GM18526 (cell line): ENCODE data around the gene ANKRD13C.

ENCODE experiments used
- POLR2A ChIP-seq: IDR thresholded peaks from 3 replicates; pipeline ENCODE4 v1.6.1; 2011; ENCODE audit not compliant: insufficient read length; ENCODE audit errors: extremely low read depth

The ANKRD13C gene

GRCh38 chr1:70315782-70316181, 38.7 kb downstream of the ANKRD13C start:
- TF ChIP-seq POLR2A = no peak

DNA sequence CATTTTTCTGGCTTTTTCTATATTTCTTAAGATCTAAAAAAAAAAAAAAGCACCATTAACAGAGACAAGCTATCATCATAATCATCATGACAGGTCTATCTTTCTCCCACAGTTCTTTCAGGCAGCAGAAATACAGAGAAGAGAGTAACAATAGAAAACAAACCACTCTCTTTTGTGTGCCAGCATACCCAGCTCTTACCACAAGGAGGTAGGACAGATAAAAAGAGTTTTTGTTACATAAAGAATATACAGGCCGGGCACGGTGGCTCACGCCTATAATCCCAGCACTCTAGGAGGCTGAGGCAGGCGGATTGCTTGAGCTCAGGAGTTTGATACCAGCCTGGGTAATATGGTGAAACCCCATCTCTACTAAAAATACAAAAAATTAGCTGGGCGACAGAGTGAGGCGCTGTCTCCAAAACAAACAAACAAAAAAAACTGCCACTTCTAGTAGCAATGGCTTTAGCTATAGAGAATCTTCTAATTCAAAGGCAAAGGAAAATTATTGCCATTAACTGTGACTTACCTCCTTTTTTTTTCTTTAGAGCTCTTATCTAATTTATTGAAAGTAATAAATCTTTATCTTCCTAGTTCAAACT, 39.7 kb downstream of the ANKRD13C start:
- no peak for TF ChIP-seq POLR2A

- TF ChIP-seq POLR2A = no peak
These were observed 43.2 kb downstream of the ANKRD13C start for GRCh38 chr1:70311369-70311768.

- TF ChIP-seq POLR2A = no peak
These were observed 55.0 kb downstream of the ANKRD13C start for GRCh38 chr1:70299472-70299871.

- no peak for TF ChIP-seq POLR2A
These were observed 58.8 kb downstream of the ANKRD13C start for GRCh38 chr1:70295749-70296148.

GRCh38 chr1:70293186-70293843, 61.2 kb downstream of the ANKRD13C start:
- no peak for TF ChIP-seq POLR2A

DNA sequence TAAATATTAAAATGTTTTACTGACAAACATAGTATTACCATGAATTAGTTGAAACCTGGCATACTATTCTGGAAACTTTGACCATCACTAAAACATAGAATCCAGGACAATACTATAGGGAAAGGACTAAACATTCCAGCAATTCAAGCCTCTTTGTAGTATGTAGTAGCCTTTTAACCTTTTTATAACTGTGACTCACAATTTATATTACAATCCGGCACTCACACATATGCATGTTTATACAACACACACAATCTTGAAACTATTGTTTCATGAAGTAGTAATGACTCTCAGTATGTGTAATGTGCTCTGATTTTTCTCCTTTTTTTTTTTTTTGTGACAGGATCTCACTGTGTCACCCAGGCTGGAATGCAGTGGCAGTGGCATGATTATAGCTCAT, 64.3 kb downstream of the ANKRD13C start:
- TF ChIP-seq POLR2A = no peak

DNA sequence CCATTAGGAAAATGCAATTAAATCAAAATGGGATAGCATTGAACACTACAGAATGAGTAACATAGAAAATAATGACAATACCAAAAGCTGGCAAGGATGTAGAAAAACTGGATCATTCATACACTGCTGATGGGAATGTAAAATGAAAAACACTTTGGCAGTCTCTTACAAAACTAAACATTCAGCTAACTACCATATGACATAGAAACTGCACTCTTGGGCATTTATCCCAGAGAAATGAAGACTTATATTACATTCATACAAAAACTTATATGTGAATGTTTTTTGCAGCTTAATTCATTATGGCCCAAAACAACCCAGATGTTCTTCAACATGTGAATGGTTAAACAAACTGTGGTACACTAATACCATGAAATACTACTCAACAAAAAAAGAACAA, 66.4 kb downstream of the ANKRD13C start:
- no peak for TF ChIP-seq POLR2A

DNA sequence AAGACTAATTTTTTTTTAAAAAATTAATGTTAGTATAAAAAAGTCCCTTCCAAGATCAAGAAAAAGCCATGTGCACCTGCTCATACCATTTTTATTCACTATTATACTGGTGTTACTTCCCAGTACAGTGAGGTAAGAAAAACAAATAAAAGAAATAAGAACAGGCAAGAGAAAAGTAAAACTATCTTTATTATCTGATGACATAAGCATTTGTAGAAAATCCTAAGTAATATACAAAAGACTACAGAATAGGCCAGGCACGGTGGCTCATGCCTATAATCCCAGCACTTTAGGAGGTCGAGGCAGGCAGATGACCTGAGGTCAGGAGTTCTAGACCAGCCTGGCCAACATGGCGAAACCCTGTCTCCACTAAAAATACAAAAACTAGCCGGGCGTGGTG, 68.1 kb downstream of the ANKRD13C start:
- TF ChIP-seq POLR2A = no peak

DNA sequence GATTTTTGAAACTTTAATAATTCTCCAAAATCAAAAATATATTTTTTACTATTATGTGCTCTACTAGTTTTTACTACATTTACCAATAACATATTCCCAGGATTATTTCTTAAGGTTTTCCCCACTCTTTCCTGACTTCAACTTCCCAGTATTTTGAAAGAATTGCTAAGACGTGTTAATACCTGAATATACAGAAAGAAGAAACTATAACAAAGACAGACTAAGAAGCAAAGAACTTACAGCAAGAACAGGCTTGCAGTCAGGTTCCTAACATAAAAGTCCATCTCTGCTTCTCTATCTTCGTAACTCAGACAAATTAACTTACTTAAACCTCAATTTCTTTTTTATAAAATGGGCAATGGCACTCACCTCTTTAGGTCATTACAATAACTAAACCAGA, 70.2 kb downstream of the ANKRD13C start:
- TF ChIP-seq POLR2A = no peak

- no peak for TF ChIP-seq POLR2A
These were observed 75.8 kb downstream of the ANKRD13C start for GRCh38 chr1:70278710-70279109.

- TF ChIP-seq POLR2A = no peak
These were observed 76.6 kb downstream of the ANKRD13C start for GRCh38 chr1:70277875-70278274.

GRCh38 chr1:70265946-70266345, 88.6 kb downstream of the ANKRD13C start:
- TF ChIP-seq POLR2A = no peak

DNA sequence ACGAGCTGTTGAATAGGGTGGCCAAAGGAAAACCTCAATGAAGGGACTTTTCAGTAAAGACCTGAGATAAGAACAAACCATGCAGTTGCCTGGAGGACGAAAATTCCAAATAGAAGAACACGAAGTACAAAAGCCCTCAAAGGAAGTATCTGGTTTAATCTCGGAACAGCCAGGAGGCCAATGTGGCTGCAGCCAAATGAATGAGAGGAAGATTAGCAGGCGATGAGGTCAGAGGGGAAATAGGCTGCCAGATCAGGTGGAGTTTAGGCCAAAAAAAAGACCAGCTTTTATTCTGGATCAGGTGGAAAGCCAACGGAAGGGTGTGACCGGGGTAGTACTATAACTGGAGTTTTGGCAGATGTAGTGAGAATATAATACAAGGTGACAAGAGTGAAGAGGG, 89.7 kb downstream of the ANKRD13C start:
- TF ChIP-seq POLR2A = no peak

GRCh38 chr1:70256664-70257063, 97.9 kb downstream of the ANKRD13C start:
- TF ChIP-seq POLR2A = no peak

DNA sequence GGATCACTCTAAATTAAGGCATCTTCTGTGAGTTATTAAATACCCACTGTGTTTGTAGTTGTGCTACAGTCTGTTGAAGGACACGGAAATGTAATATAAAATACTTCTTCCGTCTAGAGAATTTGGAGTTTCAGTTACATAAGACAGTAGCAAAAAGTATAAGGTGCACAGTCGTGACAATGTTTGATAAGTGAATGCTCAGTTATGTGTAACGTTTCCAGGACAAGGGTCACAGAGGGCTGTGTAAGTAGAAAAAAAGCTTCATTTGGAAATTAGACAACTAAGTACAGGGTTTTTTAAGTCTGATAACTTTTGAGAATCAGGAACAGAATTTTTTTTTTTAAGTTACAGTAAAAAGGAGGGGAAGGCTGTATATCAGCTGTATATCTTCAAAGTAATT, 105.8 kb downstream of the ANKRD13C start:
- TF ChIP-seq POLR2A = no peak

DNA sequence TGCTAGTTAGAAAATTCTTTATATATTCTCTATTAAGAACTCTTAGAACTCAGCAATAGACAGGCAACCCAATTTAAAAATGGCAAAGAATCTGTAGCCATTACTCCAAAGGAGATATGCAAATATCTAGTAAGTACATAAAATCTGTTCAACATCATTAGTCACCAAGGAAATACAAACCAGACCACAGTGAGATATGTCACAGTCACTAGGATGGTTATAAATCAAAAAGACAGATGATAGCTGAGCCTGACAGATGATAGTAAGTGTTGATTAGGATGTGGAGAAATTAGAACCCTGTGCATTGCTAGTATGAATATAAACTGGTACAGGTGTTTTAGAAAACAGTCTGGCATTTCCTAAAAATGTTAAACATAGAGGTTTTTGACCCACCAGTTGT, 106.8 kb downstream of the ANKRD13C start:
- no peak for TF ChIP-seq POLR2A

DNA sequence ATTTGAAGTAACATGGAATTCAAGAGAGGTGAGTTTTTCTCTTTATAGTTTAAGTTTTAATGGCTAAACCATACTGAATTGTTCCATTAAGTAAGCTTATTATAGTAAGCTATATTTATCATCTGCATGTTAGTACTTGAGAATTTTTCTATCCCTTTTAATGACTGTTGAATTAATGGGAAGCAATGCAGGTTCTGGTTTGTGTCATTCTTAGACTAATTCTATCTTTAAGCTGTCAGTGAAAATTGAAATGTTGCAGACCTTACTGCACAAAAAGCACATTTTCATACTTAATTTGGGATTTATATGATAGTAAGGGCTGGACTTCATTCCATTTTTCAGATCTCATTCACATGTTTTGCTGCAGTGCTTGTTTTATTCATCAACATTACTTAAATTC, 107.4 kb downstream of the ANKRD13C start:
- TF ChIP-seq POLR2A = no peak

- no peak for TF ChIP-seq POLR2A
These were observed 114.6 kb downstream of the ANKRD13C start for GRCh38 chr1:70239940-70240339.
